GM11168 (cell line): ENCODE results near the gene ANKRD9.
"Not testable (repeated sequence)": the region's sequence is repeated elsewhere in the genome, so short reads cannot be mapped to it uniquely, and the experiment has no call there.

ENCODE experiments used
- in situ Hi-C: fragments of 300-500 bp; cut with MboI; formaldehyde crosslinking; loops from one replicate; pipeline ENCODE4 v1.12.0; 2022; ENCODE audit warnings: low sequenced_read_pairs; ENCODE audit not compliant: unreplicated experiment

The ANKRD9 gene

GRCh38 chr14:102509746-102510615 is at the start of gene ANKRD9:
Gene ANKRD9 (minus strand): TSS chr14:102509776. CDS start chr14:102507889, 1,887 bp downstream.
- in situ Hi-C loops, result no loop called here

- in situ Hi-C loops, result no loop called here
Observed at GRCh38 chr14:102558556-102558955, 49.0 kb upstream of the ANKRD9 start.

GRCh38 chr14:102557434-102558226 is 48.1 kb upstream of the ANKRD9 start:
- in situ Hi-C loops, result no loop called here

- in situ Hi-C loops, result no loop called here
Observed at GRCh38 chr14:102556098-102556677, 46.6 kb upstream of the ANKRD9 start.

GRCh38 chr14:102554821-102555819 is 45.5 kb upstream of the ANKRD9 start:
- in situ Hi-C loops, result no loop called here

- in situ Hi-C loops, result no loop called here
Observed at GRCh38 chr14:102551995-102552705, 42.6 kb upstream of the ANKRD9 start.

- in situ Hi-C loops, result not testable (repeated sequence)
Observed at GRCh38 chr14:102550927-102551401, 41.4 kb upstream of the ANKRD9 start.

- in situ Hi-C loops, result no loop called here
Observed at GRCh38 chr14:102548616-102549240, 39.2 kb upstream of the ANKRD9 start.

GRCh38 chr14:102545461-102546265 is 36.1 kb upstream of the ANKRD9 start:
- in situ Hi-C loops, result no loop called here

GRCh38 chr14:102544747-102545460 is 35.3 kb upstream of the ANKRD9 start:
- in situ Hi-C loops, result no loop called here

GRCh38 chr14:102544046-102544746 is 34.6 kb upstream of the ANKRD9 start:
- in situ Hi-C loops, result no loop called here

GRCh38 chr14:102541771-102542170 is 32.2 kb upstream of the ANKRD9 start:
- in situ Hi-C loops, result no loop called here

GRCh38 chr14:102541029-102541491 is 31.5 kb upstream of the ANKRD9 start:
- in situ Hi-C loops, result not testable (repeated sequence)

- in situ Hi-C loops, result no loop called here
Observed at GRCh38 chr14:102540315-102541028, 30.9 kb upstream of the ANKRD9 start.

GRCh38 chr14:102539544-102540314 is 30.2 kb upstream of the ANKRD9 start:
- in situ Hi-C loops, result no loop called here
